IMR-90 (cell line): ENCODE measurements around the gene ASH1L. TPM values are rescaled to one million over a fixed set of nuclear protein-coding genes. Genes with fewer than 3 reads are reported as not detected.

ENCODE experiments used
- ATAC-seq: fragments of 200-7000 bp; cut with Tn5 transposase; 2 replicates; pipeline ENCODE4 v1.9.1; 2020; ENCODE audit warnings: low read depth, mild to moderate bottlenecking, moderate library complexity
- BruUV-seq: library from RNA; stranded (reverse); fragments of 400-500 nt; replicated peaks from 2 replicates; lab custom pipeline; 2021; lab: Mats Ljungman, UMichigan
- CTCF ChIA-PET: fragments of 300-600 bp; formaldehyde crosslinking; extraction: SDS; loops from one replicate; lab custom pipeline; 2021; ENCODE audit warnings: antibody characterized with exemption; lab: Yijun Ruan, JAX
- POLR2A ChIA-PET: fragments of 300-600 bp; sonication (Branson Sonifier 250); formaldehyde crosslinking; loops from one replicate; lab custom pipeline; 2022; ENCODE audit warnings: antibody characterized with exemption; ENCODE audit not compliant: unreplicated experiment; lab: Charles Lee
- DNase-seq: peaks from one replicate; pipeline ENCODE4 v3.0.0; 2013
- H2AFZ ChIP-seq: replicated peaks from 2 replicates; pipeline ENCODE3; 2013; ENCODE audit warnings: low read length, mild to moderate bottlenecking; ENCODE audit not compliant: poor library complexity
- H2AK5ac ChIP-seq: 2 replicates; pipeline ENCODE4 v1.6.1; 2013; ENCODE audit warnings: low read depth, low read length, inconsistent platforms
- H2AK9ac ChIP-seq: replicated peaks from 2 replicates; pipeline ENCODE3; 2013; ENCODE audit warnings: mild to moderate bottlenecking, low read depth, low read length, moderate library complexity; ENCODE audit not compliant: poor library complexity
- H2BK120ac ChIP-seq: 2 replicates; pipeline ENCODE4 v1.6.1; 2013; ENCODE audit warnings: low read depth, low read length, inconsistent platforms
- H2BK15ac ChIP-seq: 3 replicates; pipeline ENCODE4 v1.6.1; 2013; ENCODE audit warnings: low read depth, low read length, inconsistent platforms
- H2BK20ac ChIP-seq: 2 replicates; pipeline ENCODE4 v1.6.1; 2013; ENCODE audit warnings: low read depth, mild to moderate bottlenecking, inconsistent platforms, low read length, moderate library complexity
- H2BK5ac ChIP-seq: 2 replicates; pipeline ENCODE4 v1.6.1; 2013; ENCODE audit warnings: mild to moderate bottlenecking, low read depth, low read length, inconsistent platforms; ENCODE audit not compliant: poor library complexity, severe bottlenecking
- H3K14ac ChIP-seq: replicated peaks from 2 replicates; pipeline ENCODE4 v1.6.1; 2013; ENCODE audit warnings: low read depth, low read length, inconsistent platforms
- H3K18ac ChIP-seq: 2 replicates; pipeline ENCODE4 v1.6.1; 2013; ENCODE audit warnings: low read depth, low read length, control low read depth
- H3K23ac ChIP-seq: 2 replicates; pipeline ENCODE4 v1.6.1; 2013; ENCODE audit warnings: low read depth, low read length, inconsistent platforms
- H3K27ac ChIP-seq: 2 replicates; pipeline ENCODE4 v1.5.1; 2013; ENCODE audit warnings: mild to moderate bottlenecking, control low read depth, low read length; ENCODE audit not compliant: insufficient read depth
- H3K27me3 ChIP-seq: 2 replicates; pipeline ENCODE4 v1.6.1; 2013; ENCODE audit warnings: low read length; ENCODE audit not compliant: control insufficient read depth, insufficient read depth
- H3K36me3 ChIP-seq: 2 replicates; pipeline ENCODE4 v1.6.1; 2013; ENCODE audit warnings: low read length, mixed read lengths; ENCODE audit not compliant: control insufficient read depth, insufficient read depth
- H3K4ac ChIP-seq: 2 replicates; pipeline ENCODE4 v1.6.1; 2013; ENCODE audit warnings: low read depth, low read length, inconsistent platforms
- H3K4me1 ChIP-seq: 2 replicates; pipeline ENCODE4 v1.6.1; 2013; ENCODE audit warnings: low read length, mixed read lengths; ENCODE audit not compliant: control insufficient read depth, insufficient read depth
- H3K4me2 ChIP-seq: 2 replicates; pipeline ENCODE4 v1.6.1; 2013; ENCODE audit warnings: low read depth, mild to moderate bottlenecking, control low read depth, low read length, moderate library complexity
- H3K4me3 ChIP-seq: 2 replicates; pipeline ENCODE4 v1.5.1; 2013; ENCODE audit warnings: low read depth, mild to moderate bottlenecking, control low read depth, low read length, moderate library complexity; ENCODE audit not compliant: insufficient read depth
- H3K56ac ChIP-seq: 2 replicates; pipeline ENCODE4 v1.6.1; 2013; ENCODE audit warnings: low read length, inconsistent platforms; ENCODE audit not compliant: insufficient read depth; ENCODE audit errors: extremely low read depth
- H3K79me1 ChIP-seq, 2 experiments: 2 replicates each; pipeline ENCODE4 v1.6.1; 2013; ENCODE audit warnings: low read length in 2 of 2, inconsistent platforms in 1 of 2, low read depth in 1 of 2
- H3K9ac ChIP-seq: 2 replicates; pipeline ENCODE4 v1.6.1; 2013; ENCODE audit warnings: low read depth, low read length, control low read depth
- H3K9me1 ChIP-seq: 2 replicates; pipeline ENCODE4 v1.6.1; 2013; ENCODE audit warnings: low read length, inconsistent platforms; ENCODE audit not compliant: insufficient read depth
- H3K9me3 ChIP-seq: 2 replicates; pipeline ENCODE4 v1.6.1; 2013; ENCODE audit warnings: low read length; ENCODE audit not compliant: control insufficient read depth, insufficient read depth
- H4K20me1 ChIP-seq: 2 replicates; pipeline ENCODE4 v1.6.1; 2013; ENCODE audit warnings: low read length, inconsistent platforms; ENCODE audit not compliant: insufficient read depth
- H4K5ac ChIP-seq: 2 replicates; pipeline ENCODE4 v1.6.1; 2013; ENCODE audit warnings: mild to moderate bottlenecking, low read depth, low read length, control low read depth
- H4K8ac ChIP-seq, 2 experiments: 2 replicates each; pipeline ENCODE4 v1.6.1; 2013; ENCODE audit warnings: low read depth in 2 of 2, low read length in 2 of 2, control low read depth in 1 of 2, inconsistent platforms in 1 of 2
- H4K91ac ChIP-seq: 2 replicates; pipeline ENCODE4 v1.6.1; 2013; ENCODE audit warnings: low read depth, low read length, inconsistent platforms; ENCODE audit not compliant: insufficient read depth
- BHLHE40 ChIP-seq: fragments of 150-350 bp; IDR thresholded peaks from 2 replicates; pipeline ENCODE4 v1.6.1; 2016; ENCODE audit warnings: mild to moderate bottlenecking, low read depth, low read length
- CEBPB ChIP-seq: IDR thresholded peaks from 2 replicates; pipeline ENCODE4 v1.6.1; 2012; ENCODE audit warnings: low read depth, low read length, improper control_type of control experiment
- CHD1 ChIP-seq: IDR thresholded peaks from 2 replicates; pipeline ENCODE4 v1.6.1; 2012; ENCODE audit warnings: low read depth, low read length, improper control_type of control experiment
- ELK1 ChIP-seq: fragments of 150-350 bp; IDR thresholded peaks from 2 replicates; pipeline ENCODE4 v1.6.1; 2016; ENCODE audit warnings: low read depth, mild to moderate bottlenecking, low read length, moderate library complexity, borderline replicate concordance
- FOS ChIP-seq: fragments of 150-350 bp; IDR thresholded peaks from 2 replicates; pipeline ENCODE4 v1.6.1; 2016; ENCODE audit warnings: low read depth, low read length
- MAZ ChIP-seq: IDR thresholded peaks from 2 replicates; pipeline ENCODE4 v1.6.1; 2012; ENCODE audit warnings: low read depth, mild to moderate bottlenecking, low read length, improper control_type of control experiment, moderate library complexity, borderline replicate concordance
- MXI1 ChIP-seq: IDR thresholded peaks from 2 replicates; pipeline ENCODE4 v1.6.1; 2012; ENCODE audit warnings: low read depth, mild to moderate bottlenecking, low read length, moderate library complexity, borderline replicate concordance
- NFE2L2 ChIP-seq: fragments of 150-350 bp; IDR thresholded peaks from 2 replicates; pipeline ENCODE4 v1.6.1; 2016; ENCODE audit warnings: low read depth, mild to moderate bottlenecking, low read length
- POLR2A ChIP-seq: IDR thresholded peaks from 2 replicates; pipeline ENCODE4 v1.6.1; 2012; ENCODE audit warnings: mild to moderate bottlenecking, low read depth, low read length
- RAD21 ChIP-seq: IDR thresholded peaks from 2 replicates; pipeline ENCODE4 v1.6.1; 2012; ENCODE audit warnings: low read length, improper control_type of control experiment
- RCOR1 ChIP-seq: IDR thresholded peaks from 2 replicates; pipeline ENCODE4 v1.6.1; 2012; ENCODE audit warnings: mild to moderate bottlenecking, low read length, improper control_type of control experiment; ENCODE audit not compliant: insufficient replicate concordance
- RFX5 ChIP-seq: IDR thresholded peaks from 2 replicates; pipeline ENCODE4 v1.8.0; 2012; ENCODE audit warnings: low read depth, mild to moderate bottlenecking, low read length, moderate library complexity
- SMC3 ChIP-seq: fragments of 150-350 bp; IDR thresholded peaks from 2 replicates; pipeline ENCODE4 v1.6.1; 2016; ENCODE audit warnings: low read depth, mild to moderate bottlenecking, antibody characterized with exemption, low read length, moderate library complexity
- WGBS, 2 experiments: methylation state at CpG; one replicate each; pipeline versions ENCODE4 v1.1.5 to v1.1.7; 2013; ENCODE audit warnings: missing lambda C conversion rate in 2 of 2; ENCODE audit not compliant: insufficient read length in 1 of 2; ENCODE audit errors: extremely low coverage in 2 of 2; 5-methylcytosine and 5-hydroxymethylcytosine counted together
- dilution Hi-C: fragments of 300-500 bp; cut with HindIII; formaldehyde crosslinking; loops from one replicate; pipeline ENCODE4 v1.14.3; 2018; ENCODE audit warnings: low sequenced_read_pairs; ENCODE audit not compliant: unreplicated experiment
- in situ Hi-C: fragments of 300-500 bp; cut with MboI; formaldehyde crosslinking; loops from 3 replicates; pipeline ENCODE4 v1.14.3; 2019; ENCODE audit warnings: low sequenced_read_pairs, inconsistent platforms, mixed read lengths
- intact Hi-C: fragments of 100-400 bp; cut with micrococcal nuclease; formaldehyde crosslinking; loops from 2 replicates; pipeline ENCODE4 v1.10.0; 2022
- polyA plus RNA-seq, 3 experiments: library from polyadenylated mRNA; depleted of rRNA; stranded (reverse); fragments of >200 nt; gene quantifications; 2 replicates each; pipeline ENCODE4 v1.2.3, GENCODE V29; 2012; ENCODE audit warnings: low replicate concordance in 1 of 3
- total RNA-seq: library from RNA; depleted of rRNA; stranded (reverse); fragments of >200 nt; gene quantifications from 2 replicates; pipeline ENCODE4 v1.2.3, GENCODE V29; 2012
- TF ChIP-seq, protein P1 (sequence below): fragments of 150-350 bp; IDR thresholded peaks from 2 replicates; pipeline ENCODE4 v1.6.1; 2017; ENCODE audit warnings: mild to moderate bottlenecking, antibody characterized with exemption, low read length, low read depth
- TF ChIP-seq, protein P2 (sequence below): conservative IDR thresholded peaks from 2 replicates; pipeline ENCODE4 v1.5.1; 2012; ENCODE audit warnings: mild to moderate bottlenecking, low read depth, low read length, improper control_type of control experiment

Gene ASH1L
- total and polyA plus RNA-seq, 2 of the 4 experiments (the other 2 are of a cell fraction): 13.7 to 18.5 TPM

DNA sequence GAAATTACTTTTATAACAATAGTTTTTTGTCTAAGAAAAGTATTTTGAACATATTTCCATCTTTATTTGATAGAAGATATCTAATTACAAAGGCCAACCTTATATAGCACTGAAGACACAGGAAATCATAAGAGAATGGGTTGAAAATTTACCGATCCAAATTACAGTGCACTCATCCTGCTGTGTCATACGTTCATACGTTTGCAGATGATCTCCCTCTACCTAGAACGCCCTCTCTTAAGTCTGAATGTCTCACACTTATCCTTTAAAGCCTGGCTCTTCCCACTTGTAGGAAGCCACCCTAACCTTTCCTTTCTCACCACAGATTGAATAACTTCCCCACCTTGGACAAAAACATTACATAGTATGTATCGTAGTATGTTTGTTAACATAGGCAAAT lies 9.3 kb downstream of the ASH1L start:
- no peak overlapping the region for H2AFZ ChIP-seq
- H3K27ac ChIP-seq: no peak overlapping the region
- H2AK5ac ChIP-seq: no peak overlapping the region
- no peak overlapping the region for H3K18ac ChIP-seq
- no peak overlapping the region for H2BK5ac ChIP-seq
- CTCF ChIA-PET: no interaction called here
- H4K20me1 ChIP-seq: peaks cover 81% of the 10 kb centered on the region
- H2BK15ac ChIP-seq: no peak overlapping the region
- no peak overlapping the region for H3K14ac ChIP-seq
- H3K9me1 ChIP-seq: peaks cover under 1% of the 10 kb centered on the region; the same call in 1 of the 2 replicates
- dilution Hi-C loops: no loop called here
- no peaks in the 10 kb centered on the region for H3K27me3 ChIP-seq
- no peak overlapping the region for H2BK120ac ChIP-seq
- no peak overlapping the region for H4K8ac ChIP-seq
- no peaks in the 10 kb centered on the region for H3K9me3 ChIP-seq
- in situ Hi-C loops: no loop called here
- POLR2A ChIA-PET: no interaction called here
- no peak for ATAC-seq
- H3K23ac ChIP-seq: no peak overlapping the region
- intact Hi-C loops: no loop called here
- no peak overlapping the region for H2AK9ac ChIP-seq
- no peak for TF ChIP-seq SMC3
- TF ChIP-seq ELK1: no peak
- TF ChIP-seq RAD21: no peak
- no peak for TF ChIP-seq MXI1
- TF ChIP-seq, protein P1, sequence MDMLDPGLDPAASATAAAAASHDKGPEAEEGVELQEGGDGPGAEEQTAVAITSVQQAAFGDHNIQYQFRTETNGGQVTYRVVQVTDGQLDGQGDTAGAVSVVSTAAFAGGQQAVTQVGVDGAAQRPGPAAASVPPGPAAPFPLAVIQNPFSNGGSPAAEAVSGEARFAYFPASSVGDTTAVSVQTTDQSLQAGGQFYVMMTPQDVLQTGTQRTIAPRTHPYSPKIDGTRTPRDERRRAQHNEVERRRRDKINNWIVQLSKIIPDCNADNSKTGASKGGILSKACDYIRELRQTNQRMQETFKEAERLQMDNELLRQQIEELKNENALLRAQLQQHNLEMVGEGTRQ: no peak
- TF ChIP-seq, protein P2, sequence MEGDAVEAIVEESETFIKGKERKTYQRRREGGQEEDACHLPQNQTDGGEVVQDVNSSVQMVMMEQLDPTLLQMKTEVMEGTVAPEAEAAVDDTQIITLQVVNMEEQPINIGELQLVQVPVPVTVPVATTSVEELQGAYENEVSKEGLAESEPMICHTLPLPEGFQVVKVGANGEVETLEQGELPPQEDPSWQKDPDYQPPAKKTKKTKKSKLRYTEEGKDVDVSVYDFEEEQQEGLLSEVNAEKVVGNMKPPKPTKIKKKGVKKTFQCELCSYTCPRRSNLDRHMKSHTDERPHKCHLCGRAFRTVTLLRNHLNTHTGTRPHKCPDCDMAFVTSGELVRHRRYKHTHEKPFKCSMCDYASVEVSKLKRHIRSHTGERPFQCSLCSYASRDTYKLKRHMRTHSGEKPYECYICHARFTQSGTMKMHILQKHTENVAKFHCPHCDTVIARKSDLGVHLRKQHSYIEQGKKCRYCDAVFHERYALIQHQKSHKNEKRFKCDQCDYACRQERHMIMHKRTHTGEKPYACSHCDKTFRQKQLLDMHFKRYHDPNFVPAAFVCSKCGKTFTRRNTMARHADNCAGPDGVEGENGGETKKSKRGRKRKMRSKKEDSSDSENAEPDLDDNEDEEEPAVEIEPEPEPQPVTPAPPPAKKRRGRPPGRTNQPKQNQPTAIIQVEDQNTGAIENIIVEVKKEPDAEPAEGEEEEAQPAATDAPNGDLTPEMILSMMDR: no peak
- TF ChIP-seq MAZ: no peak
- no peak for TF ChIP-seq RFX5
- no peak for TF ChIP-seq NFE2L2
- no peak for TF ChIP-seq CEBPB
- no peak for TF ChIP-seq CHD1
- no peak for TF ChIP-seq POLR2A
- TF ChIP-seq RCOR1: no peak
- no peak for TF ChIP-seq BHLHE40
- no peak for TF ChIP-seq FOS
- no peak overlapping the region for H3K4me3 ChIP-seq
- no peak for DNase-seq
- H3K56ac ChIP-seq: no peak overlapping the region
- no peak overlapping the region for H3K4me2 ChIP-seq
- H4K91ac ChIP-seq: no peak overlapping the region
- no TSS peak for BruUV-seq
- H3K36me3 ChIP-seq: peaks cover 5% of the 10 kb centered on the region
- 84% methylated on average over 3 of the region's 5 CpGs; no CpG with 5 or more reads in 1 of the 2 experiments for WGBS, 2 experiments
- no peak overlapping the region for H3K9ac ChIP-seq
- no peak overlapping the region for H4K5ac ChIP-seq
- H3K4ac ChIP-seq: no peak overlapping the region
- H3K79me1 ChIP-seq: peaks cover 0 to 58% of the 10 kb centered on the region in 2 experiments; a peak in 3 of 4 replicates
- H3K4me1 ChIP-seq: no peaks in the 10 kb centered on the region
- no peak overlapping the region for H2BK20ac ChIP-seq
